Body of pancreas (tissue), 4 donors: Measurements from ENCODE around the gene BEND5. TPM values are rescaled to one million over a fixed set of nuclear protein-coding genes. Genes with fewer than 3 reads are reported as not detected.
A peak's percentile ranks its signal among the peaks of the same experiment; 100 is the strongest.

Source experiments
- ATAC-seq: fragments of 150-250 bp; one replicate; pipeline ENCODE4 v1.9.1; 2016
- DNase-seq, 4 donors: peaks; one replicate each; pipeline ENCODE4 v3.0.0-alpha.2; 2019
- H3K27ac ChIP-seq, 4 donors: fragments of 200-600 bp; sonication (generic); 1 replicate in 3 of 4; 2 replicates in 1 of 4; pipeline versions ENCODE4 v1.5.1 to v1.6.1; 2016 to 2019; ENCODE audit warnings: mild to moderate bottlenecking in 1 of 4, mixed read lengths in 1 of 4, moderate library complexity in 1 of 4
- H3K27me3 ChIP-seq, 2 donors: fragments of 200-600 bp; sonication (generic); one replicate each; pipeline ENCODE4 v1.6.0; 2016; ENCODE audit warnings: mild to moderate bottlenecking in 1 of 2
- H3K36me3 ChIP-seq, 2 donors: fragments of 200-600 bp; sonication (generic); replicated peaks in 1 of 2; 2 replicates each; pipeline ENCODE4 v1.5.1; 2016; ENCODE audit warnings: low read depth in 2 of 2; ENCODE audit not compliant: insufficient read depth in 1 of 2
- H3K4me1 ChIP-seq: fragments of 200-600 bp; sonication (generic); one replicate; pipeline ENCODE4 v1.6.0; 2016
- H3K4me3 ChIP-seq, 2 donors: fragments of 200-600 bp; sonication (generic); 1 replicate in 1 of 2; 2 replicates in 1 of 2; pipeline ENCODE4 v1.5.1; 2016 to 2019
- H3K9me3 ChIP-seq, 3 donors: fragments of 200-600 bp; sonication (generic); 1 replicate in 2 of 3; 2 replicates in 1 of 3; pipeline ENCODE4 v1.5.1; 2016
- POLR2A ChIP-seq, 3 donors: fragments of 450-650 bp; IDR thresholded peaks; one replicate each; pipeline ENCODE4 v1.6.1; 2016; ENCODE audit warnings: antibody characterized with exemption in 3 of 3, mild to moderate bottlenecking in 2 of 3
- WGBS, 2 donors: methylation state at CpG; one replicate each; pipeline ENCODE4 v1.1.5; 2017; 5-methylcytosine and 5-hydroxymethylcytosine counted together
- intact Hi-C: fragments of 100-400 bp; cut with DNase I; formaldehyde crosslinking; loops from one replicate; pipeline ENCODE4 v1.15.1; 2023
- total RNA-seq, 2 donors: library from RNA; depleted of rRNA; stranded (reverse); fragments of >200 nt; gene quantifications; one replicate each; pipeline ENCODE4 v1.1.0, GENCODE V29; 2016
- TF ChIP-seq, protein P1 (sequence below), 7 experiments: fragments of 450-650 bp in 4 of 7; fragments of 200-600 bp in 3 of 7; sonication (generic) in 3 of 7; IDR thresholded peaks; one replicate each; pipeline ENCODE4 v1.5.1; 2016 to 2019; ENCODE audit warnings: antibody characterized with exemption in 7 of 7

BEND5 gene, protein sequence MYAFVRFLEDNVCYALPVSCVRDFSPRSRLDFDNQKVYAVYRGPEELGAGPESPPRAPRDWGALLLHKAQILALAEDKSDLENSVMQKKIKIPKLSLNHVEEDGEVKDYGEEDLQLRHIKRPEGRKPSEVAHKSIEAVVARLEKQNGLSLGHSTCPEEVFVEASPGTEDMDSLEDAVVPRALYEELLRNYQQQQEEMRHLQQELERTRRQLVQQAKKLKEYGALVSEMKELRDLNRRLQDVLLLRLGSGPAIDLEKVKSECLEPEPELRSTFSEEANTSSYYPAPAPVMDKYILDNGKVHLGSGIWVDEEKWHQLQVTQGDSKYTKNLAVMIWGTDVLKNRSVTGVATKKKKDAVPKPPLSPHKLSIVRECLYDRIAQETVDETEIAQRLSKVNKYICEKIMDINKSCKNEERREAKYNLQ
- 1 to 10 TPM; 2.3 to 8.6 TPM for total RNA-seq

DNA sequence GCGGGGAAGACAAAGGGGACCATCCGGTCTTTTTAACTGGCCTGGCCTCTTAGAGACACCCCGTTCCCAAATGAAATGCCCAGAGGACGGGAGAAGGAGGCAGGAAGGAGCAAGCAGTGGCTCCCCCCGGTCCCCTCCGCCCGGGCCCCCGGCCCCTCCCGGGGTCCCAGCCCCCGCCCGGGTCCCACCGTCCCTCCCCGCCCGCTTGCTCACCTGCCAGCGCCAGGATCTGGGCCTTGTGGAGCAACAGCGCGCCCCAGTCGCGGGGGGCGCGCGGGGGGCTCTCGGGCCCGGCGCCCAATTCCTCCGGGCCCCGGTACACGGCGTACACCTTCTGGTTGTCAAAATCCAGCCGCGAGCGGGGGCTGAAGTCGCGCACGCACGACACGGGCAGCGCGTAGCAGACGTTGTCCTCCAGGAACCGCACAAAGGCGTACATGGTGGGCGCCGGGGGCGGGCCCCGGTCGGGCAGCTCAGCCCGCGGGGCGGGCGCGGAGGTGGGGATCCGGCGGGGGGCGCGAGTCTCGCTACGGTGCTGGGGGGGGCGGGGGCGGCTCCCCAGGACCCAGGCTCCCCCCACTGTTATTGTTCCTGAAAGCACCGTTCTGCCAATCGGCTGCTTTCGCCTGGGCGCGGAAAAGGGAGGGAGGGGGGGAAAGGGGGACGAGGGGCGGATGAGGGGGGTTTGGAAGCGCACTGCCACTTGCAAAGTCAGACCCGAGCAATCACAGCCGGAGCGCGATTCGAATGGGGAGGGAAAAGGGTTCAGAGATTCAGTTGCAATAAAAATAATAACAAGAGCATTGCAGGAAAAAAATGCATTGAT is at the start of gene BEND5:
BEND5 (minus strand) TSS at position 499 of the 826 bp plus-strand sequence; CDS start at position 439, 60 bp downstream.
- Histone ChIP-seq H3K27ac (peak within 1 kb of the TSS; percentile 54 to 82 (median 70)), H3K27me3 (no peaks in the 10 kb centered on the region), H3K4me3 (peak within 1 kb of the TSS; percentile 66 to 86), H3K9me3 (no peaks in the 10 kb centered on the region), H3K4me1 (peaks cover 26% of the 10 kb centered on the region), H3K36me3 (no peaks in the 10 kb centered on the region)
- peak; percentile 54 to 63 (median 61) for DNase-seq
- peak; percentile 86 for ATAC-seq
- intact Hi-C loops = no loop called here
- TF ChIP-seq, protein P1, sequence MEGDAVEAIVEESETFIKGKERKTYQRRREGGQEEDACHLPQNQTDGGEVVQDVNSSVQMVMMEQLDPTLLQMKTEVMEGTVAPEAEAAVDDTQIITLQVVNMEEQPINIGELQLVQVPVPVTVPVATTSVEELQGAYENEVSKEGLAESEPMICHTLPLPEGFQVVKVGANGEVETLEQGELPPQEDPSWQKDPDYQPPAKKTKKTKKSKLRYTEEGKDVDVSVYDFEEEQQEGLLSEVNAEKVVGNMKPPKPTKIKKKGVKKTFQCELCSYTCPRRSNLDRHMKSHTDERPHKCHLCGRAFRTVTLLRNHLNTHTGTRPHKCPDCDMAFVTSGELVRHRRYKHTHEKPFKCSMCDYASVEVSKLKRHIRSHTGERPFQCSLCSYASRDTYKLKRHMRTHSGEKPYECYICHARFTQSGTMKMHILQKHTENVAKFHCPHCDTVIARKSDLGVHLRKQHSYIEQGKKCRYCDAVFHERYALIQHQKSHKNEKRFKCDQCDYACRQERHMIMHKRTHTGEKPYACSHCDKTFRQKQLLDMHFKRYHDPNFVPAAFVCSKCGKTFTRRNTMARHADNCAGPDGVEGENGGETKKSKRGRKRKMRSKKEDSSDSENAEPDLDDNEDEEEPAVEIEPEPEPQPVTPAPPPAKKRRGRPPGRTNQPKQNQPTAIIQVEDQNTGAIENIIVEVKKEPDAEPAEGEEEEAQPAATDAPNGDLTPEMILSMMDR (IDR thresholded peaks at IDR 0.05) = no peak
- peak in 2 of 3 donors; percentile 11 to 28 for TF ChIP-seq POLR2A (IDR thresholded peaks at IDR 0.05)
- whole genome bisulfite sequencing, 2 donors = 1 to 2% methylated on average over 20 to 71 of the region's 73 CpGs

DNA sequence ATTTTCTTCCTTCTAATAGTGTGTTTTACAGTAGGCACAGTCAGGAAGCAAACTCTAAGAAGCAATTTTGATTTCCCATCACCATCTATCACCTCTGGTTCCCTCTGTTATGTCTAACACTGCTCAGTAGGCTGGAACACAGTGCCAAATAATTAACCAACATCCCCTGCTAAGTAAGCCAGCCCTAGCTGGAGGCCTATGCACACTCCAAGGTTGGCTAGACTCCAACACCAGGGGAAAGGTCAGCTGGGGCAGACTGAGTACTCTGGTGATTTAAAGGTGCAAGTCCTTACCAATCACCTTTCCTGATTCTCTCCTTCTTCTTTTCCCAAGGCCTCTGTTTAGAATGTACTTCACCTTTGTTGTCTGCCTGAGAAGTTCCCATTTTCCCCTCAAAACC is 46.5 kb upstream of the BEND5 start:
- H3K36me3 ChIP-seq = no peaks in the 10 kb centered on the region
- H3K27me3 ChIP-seq = no peaks in the 10 kb centered on the region
- peak; percentile 55 for ATAC-seq
- H3K9me3 ChIP-seq = no peaks in the 10 kb centered on the region
- H3K27ac ChIP-seq = no peak overlapping the region
- TF ChIP-seq, protein P1 (IDR thresholded peaks at IDR 0.05) = no peak
- TF ChIP-seq POLR2A (IDR thresholded peaks at IDR 0.05) = no peak
- DNase-seq = peak; percentile 35 to 66 (median 60)
- H3K4me3 ChIP-seq = no peak overlapping the region
- no peaks in the 10 kb centered on the region for H3K4me1 ChIP-seq
- intact Hi-C loops = no loop called here

DNA sequence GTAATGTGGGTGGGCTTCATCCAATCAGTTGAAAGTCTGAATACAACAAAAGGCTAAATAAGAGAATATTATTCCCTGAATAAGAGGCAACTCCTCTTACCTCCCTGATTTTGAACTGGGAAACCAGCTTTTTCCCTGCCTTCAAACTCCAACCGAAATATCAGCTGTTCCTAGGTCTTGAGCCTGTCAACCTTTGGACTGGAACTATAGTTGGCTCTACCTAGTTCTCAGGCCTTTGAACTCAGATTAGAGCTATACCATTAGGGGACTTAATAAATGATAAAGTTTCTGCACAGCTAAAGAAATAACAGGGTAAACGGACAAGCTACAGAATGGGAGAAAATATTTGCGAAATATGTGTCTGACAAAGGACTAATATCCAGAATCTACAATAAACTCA is 43.8 kb upstream of the BEND5 start:
- Histone ChIP-seq H3K27me3 (no peaks in the 10 kb centered on the region), H3K27ac (no peak overlapping the region), H3K4me3 (no peak overlapping the region), H3K4me1 (no peaks in the 10 kb centered on the region), H3K36me3 (no peaks in the 10 kb centered on the region), H3K9me3 (no peaks in the 10 kb centered on the region)
- TF ChIP-seq, protein P1 (IDR thresholded peaks at IDR 0.05) = no peak
- no peak for TF ChIP-seq POLR2A (IDR thresholded peaks at IDR 0.05)
- DNase-seq (no peak), ATAC-seq (no peak)
- WGBS, 2 donors = 83 to 85% methylated on average over 3 of the region's 3 CpGs
- intact Hi-C loops = no loop called here

DNA sequence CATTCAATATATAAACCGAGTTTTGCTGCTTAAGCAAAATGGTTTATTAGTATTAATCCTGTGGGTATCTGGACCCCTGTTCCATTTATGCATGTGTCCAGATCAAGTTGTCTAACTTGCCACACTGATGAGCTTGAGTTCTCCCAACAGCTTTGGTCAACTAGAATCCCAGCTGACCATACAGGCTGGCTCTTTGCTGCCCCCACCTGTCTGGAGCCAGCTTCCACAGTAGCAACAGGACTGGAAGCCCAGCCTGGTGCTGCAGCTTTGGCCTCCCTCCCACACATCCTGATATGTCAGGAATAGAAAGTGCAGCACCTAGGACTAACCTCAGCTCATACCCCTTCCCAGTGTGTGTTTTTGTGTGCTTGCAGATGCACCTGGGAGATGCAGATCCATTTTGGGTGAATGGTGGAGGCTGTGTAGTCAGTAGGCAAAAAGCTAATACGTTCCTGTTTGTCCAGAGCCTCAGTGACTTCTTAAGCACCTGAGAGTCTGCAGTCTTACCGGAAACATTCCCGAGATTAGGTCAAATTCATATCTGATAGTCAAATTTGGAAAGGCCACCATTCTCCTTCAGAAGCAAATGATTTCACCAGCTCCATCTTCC is 40.9 kb upstream of the BEND5 start:
- WGBS, 2 donors = 30 to 31% methylated on average over 4 of the region's 4 CpGs
- H3K36me3 ChIP-seq = no peaks in the 10 kb centered on the region
- H3K27me3 ChIP-seq = no peaks in the 10 kb centered on the region
- ATAC-seq (peak; percentile 55), DNase-seq (peak; percentile 61 to 79 (median 64))
- no peak overlapping the region for H3K4me3 ChIP-seq
- TF ChIP-seq POLR2A (IDR thresholded peaks at IDR 0.05) = no peak
- TF ChIP-seq, protein P1 (IDR thresholded peaks at IDR 0.05) = peak; percentile 60 to 76 (median 65)
- no peaks in the 10 kb centered on the region for H3K4me1 ChIP-seq
- no peak overlapping the region for H3K27ac ChIP-seq
- no peaks in the 10 kb centered on the region for H3K9me3 ChIP-seq
- intact Hi-C loops = loop anchor here (10.0 kb wide), 1 partner anchor 143 kb away; no protein-coding TSS in a partner anchor
